Heart left ventricle (tissue), 16 donors: ENCODE measurements around the gene OTP. TPM values are rescaled to one million over a fixed set of nuclear protein-coding genes. Genes with fewer than 3 reads are reported as not detected.

Experiments used
- ATAC-seq, 4 donors: fragments of 200-7000 bp; cut with Tn5 transposase; one replicate each; pipeline ENCODE4 v1.9.1; 2020 to 2022; ENCODE audit warnings: moderate library complexity in 4 of 4, mild to moderate bottlenecking in 3 of 4, moderate number of reproducible peaks in 1 of 4
- DNase-seq, 5 donors: peaks; one replicate each; pipeline ENCODE4 v3.0.0-alpha.2; 2020
- H3K27ac ChIP-seq, 12 donors: fragments of 200-600 bp; sonication (generic) in 4 of 12; one replicate each; pipeline versions ENCODE4 v1.5.0 to v1.8.0; 2016 to 2022; ENCODE audit warnings: mild to moderate bottlenecking in 2 of 12
- H3K27me3 ChIP-seq, 9 donors: fragments of 200-600 bp; sonication (generic) in 2 of 9; one replicate each; pipeline versions ENCODE4 v1.5.1 to v1.8.0; 2016 to 2022; ENCODE audit warnings: mild to moderate bottlenecking in 3 of 9
- H3K36me3 ChIP-seq, 9 donors: fragments of 200-600 bp; sonication (generic) in 2 of 9; one replicate each; pipeline versions ENCODE4 v1.5.0 to v1.8.0; 2018 to 2022; ENCODE audit warnings: mild to moderate bottlenecking in 2 of 9
- H3K4me1 ChIP-seq, 12 donors: fragments of 200-600 bp; sonication (generic) in 4 of 12; one replicate each; pipeline versions ENCODE4 v1.5.0 to v1.8.0; 2016 to 2022; ENCODE audit warnings: mild to moderate bottlenecking in 3 of 12
- H3K4me3 ChIP-seq, 12 donors: fragments of 200-600 bp; sonication (generic) in 4 of 12; one replicate each; pipeline versions ENCODE4 v1.5.0 to v1.8.0; 2017 to 2022; ENCODE audit warnings: mild to moderate bottlenecking in 9 of 12, moderate library complexity in 4 of 12
- H3K9me3 ChIP-seq, 12 donors: fragments of 200-600 bp; sonication (generic) in 4 of 12; one replicate each; pipeline versions ENCODE4 v1.5.0 to v1.8.0; 2016 to 2022; ENCODE audit warnings: mild to moderate bottlenecking in 1 of 12
- POLR2A ChIP-seq, 2 donors: fragments of 450-650 bp; IDR thresholded peaks; one replicate each; pipeline ENCODE4 v1.6.1; 2017; ENCODE audit warnings: antibody characterized with exemption in 2 of 2, mild to moderate bottlenecking in 2 of 2, moderate library complexity in 2 of 2
- WGBS, 4 donors: extraction: QIAGEN DNeasy Blood & Tissue Kit in 2 of 4; methylation state at CpG; one replicate each; pipeline versions ENCODE4 v1.1.5 to v1.1.7; 2013 to 2018; 5-methylcytosine and 5-hydroxymethylcytosine counted together
- intact Hi-C, 10 donors: fragments of 100-400 bp; cut with DNase I; formaldehyde crosslinking; loops; one replicate each; pipeline versions ENCODE4 v1.11.1 to v1.14.2; 2022
- long read RNA-seq, 3 donors: library from polyadenylated mRNA; unstranded; transcript quantifications; one replicate each; pipeline ENCODE4 v2.0.0, GENCODE V29; 2020 to 2021
- polyA plus RNA-seq, 2 donors: library from polyadenylated mRNA; stranded (reverse); fragments of 200-250 nt; gene quantifications; one replicate each; pipeline ENCODE4 v1.2.3, GENCODE V29; 2013
- total RNA-seq, 9 donors: library from RNA; depleted of rRNA in 2 of 9; stranded (reverse); fragments of >200 nt in 2 of 9; fragmentation: NEBNext Ultra II Directional in 3 of 9; extraction: Animal tissue kit (Norgen Biotek cat#: 25700) in 3 of 9; gene quantifications; one replicate each; pipeline versions ENCODE4 v1.1.0 to v1.2.4, GENCODE V29; 2016 to 2023
- TF ChIP-seq, protein P1 (sequence below), 12 donors: fragments of 200-600 bp; sonication (generic) in 4 of 12; IDR thresholded peaks; one replicate each; pipeline versions ENCODE4 v1.5.0 to v1.8.0; 2018 to 2022; ENCODE audit warnings: antibody characterized with exemption in 12 of 12, mild to moderate bottlenecking in 5 of 12
- donor health status: ischemic (EF 13 %, LVEDD 7.1; RV severe dilation, severe dysfunction).
- donor health status: healthy with polysubstance abuse.
- donor health status: DM: no; HTN: yes; CAD: no.
- donor health status: DM: no; HTN: no; CAD: no.
- donor health status: ischemic (EF 25% LVEDD 6.9; RV normal size, moderate dysfunction).
- donor health status: ischemic (EF 25% LVEDD 5.7; RV mildly dilated, moderate dysfunction).
- donor health status: healthy.
- donor health status: DM: yes; HTN: yes; CAD: no.
- donor health status: ischemic (EF 35%, LVEDD 5.7; RV mildly dilated, moderate dysfunction).
- donor health status: nonischemic (EF 11% LVEDD 7.7; RV severe dilation, severe dysfunction).
- donor health status: DM: yes; HTN: yes; CAD: no.
- donor health status: PGD.
- donor health status: ischemic (EF 29% LVEDD 5.4; RV normal size, mild dysfunction).
- donor health status: nonischemic (EF 23%, LVEDD 6.1; RV moderate dilation, normal function).

Gene OTP
- total RNA-seq (under 1 TPM in 1 of 9 donors, not detected in 8; 0.06 TPM), polyA plus RNA-seq (not detected)
- long read RNA-seq, donor 1, result 0 reads
- long read RNA-seq, donor 2, result 0 reads
- long read RNA-seq, donor 3, result 0 reads

DNA sequence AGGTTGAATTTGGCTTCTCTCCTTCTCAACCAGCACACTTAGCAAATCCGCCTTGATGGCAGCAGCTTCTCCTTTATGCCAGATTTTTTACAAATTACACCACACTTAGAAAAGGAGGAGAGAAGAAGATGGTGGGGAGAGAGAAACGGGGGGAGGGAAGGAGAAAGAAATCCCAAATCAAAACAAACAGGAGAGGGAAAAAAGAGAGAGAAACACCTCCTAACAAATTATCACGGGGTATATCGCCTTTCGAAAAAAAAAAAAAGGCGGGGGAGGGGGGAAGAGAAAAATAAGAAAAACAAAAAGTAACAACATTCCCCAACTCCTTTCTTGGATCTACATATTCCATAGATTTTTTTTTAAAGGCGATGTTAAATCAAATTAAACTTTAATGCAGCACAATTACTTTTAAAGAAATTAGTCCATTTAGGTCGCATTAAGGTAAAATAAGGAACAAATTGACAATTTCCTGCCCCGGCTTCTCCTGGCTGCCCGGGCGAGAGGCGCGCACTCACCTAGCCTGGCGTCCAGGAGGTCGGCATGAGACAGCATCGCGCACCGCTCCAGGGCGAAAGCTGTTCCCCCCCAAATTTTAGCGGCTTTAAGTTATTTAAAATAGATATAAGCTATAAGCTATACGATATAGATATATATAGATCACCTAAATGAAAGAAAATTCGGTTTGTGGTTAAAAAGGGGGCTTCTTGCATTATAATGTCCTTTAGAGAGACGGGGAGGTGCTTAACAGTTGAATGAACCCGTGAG is at the start of gene OTP:
OTP (minus strand) TSS at position 716 of the 765 bp plus-strand sequence; CDS start at position 552, 164 bp downstream.
- Histone ChIP-seq H3K9me3 (no peaks in the 10 kb centered on the region), H3K27me3 (peaks cover 85 to 100% (median 100%) of the 10 kb centered on the region in 9 donors), H3K4me1 (peaks cover 0 to 44% (median 8%) of the 10 kb centered on the region in 12 donors), H3K36me3 (no peaks in the 10 kb centered on the region), H3K4me3 (peak within 1 kb of the TSS in 1 of 12 donors; percentile 2), H3K27ac (no peak within 1 kb of the TSS)
- intact Hi-C loops, result loop anchor here in 1 of 10 donors (5.0 kb wide), 1 partner anchor 629 kb away; no protein-coding TSS in a partner anchor
- ATAC-seq, result no peak
- DNase-seq, result no peak
- WGBS, 4 donors, result 5 to 8% (median 7%) methylated on average over 24 of the region's 24 CpGs
- no peak for TF ChIP-seq POLR2A (IDR thresholded peaks at IDR 0.05)
- TF ChIP-seq, protein P1, sequence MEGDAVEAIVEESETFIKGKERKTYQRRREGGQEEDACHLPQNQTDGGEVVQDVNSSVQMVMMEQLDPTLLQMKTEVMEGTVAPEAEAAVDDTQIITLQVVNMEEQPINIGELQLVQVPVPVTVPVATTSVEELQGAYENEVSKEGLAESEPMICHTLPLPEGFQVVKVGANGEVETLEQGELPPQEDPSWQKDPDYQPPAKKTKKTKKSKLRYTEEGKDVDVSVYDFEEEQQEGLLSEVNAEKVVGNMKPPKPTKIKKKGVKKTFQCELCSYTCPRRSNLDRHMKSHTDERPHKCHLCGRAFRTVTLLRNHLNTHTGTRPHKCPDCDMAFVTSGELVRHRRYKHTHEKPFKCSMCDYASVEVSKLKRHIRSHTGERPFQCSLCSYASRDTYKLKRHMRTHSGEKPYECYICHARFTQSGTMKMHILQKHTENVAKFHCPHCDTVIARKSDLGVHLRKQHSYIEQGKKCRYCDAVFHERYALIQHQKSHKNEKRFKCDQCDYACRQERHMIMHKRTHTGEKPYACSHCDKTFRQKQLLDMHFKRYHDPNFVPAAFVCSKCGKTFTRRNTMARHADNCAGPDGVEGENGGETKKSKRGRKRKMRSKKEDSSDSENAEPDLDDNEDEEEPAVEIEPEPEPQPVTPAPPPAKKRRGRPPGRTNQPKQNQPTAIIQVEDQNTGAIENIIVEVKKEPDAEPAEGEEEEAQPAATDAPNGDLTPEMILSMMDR (IDR thresholded peaks at IDR 0.05), result no peak

DNA sequence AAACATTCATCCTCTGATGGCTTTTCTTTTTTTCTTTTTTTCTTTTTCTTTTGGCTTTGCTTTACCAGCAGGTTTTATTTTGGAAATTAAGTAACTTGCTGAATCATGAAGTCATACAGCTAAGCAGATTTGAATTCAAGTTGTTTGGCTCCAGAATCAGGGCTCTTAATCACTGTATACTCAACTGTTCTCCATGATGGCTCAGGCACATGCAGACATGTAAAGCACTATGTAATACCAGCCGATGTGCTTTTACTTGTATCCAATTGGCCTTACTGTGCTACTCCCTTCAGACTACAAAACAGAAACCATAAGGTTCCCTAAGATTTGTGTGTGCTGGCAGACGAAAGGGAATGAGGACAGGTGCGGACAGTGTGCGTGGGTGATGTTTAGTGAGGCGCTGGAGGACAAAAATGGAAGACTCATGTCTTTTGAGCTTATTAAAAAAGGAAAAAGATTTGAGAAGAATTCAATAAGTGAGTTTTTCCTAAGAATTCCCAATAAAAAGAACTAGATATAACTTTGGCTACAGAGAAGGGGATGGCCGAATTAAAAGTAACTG is 44.7 kb upstream of the OTP start:
- Histone ChIP-seq H3K36me3 (peaks cover 0 to 13% (median 8%) of the 10 kb centered on the region in 9 donors), H3K9me3 (no peaks in the 10 kb centered on the region), H3K4me3 (no peak overlapping the region), H3K27me3 (no peaks in the 10 kb centered on the region), H3K27ac (no peak overlapping the region), H3K4me1 (no peaks in the 10 kb centered on the region)
- 89 to 93% (median 91%) methylated on average over 6 of the region's 6 CpGs for WGBS, 4 donors
- DNase-seq (no peak), ATAC-seq (no peak)
- no peak for TF ChIP-seq POLR2A (IDR thresholded peaks at IDR 0.05)
- TF ChIP-seq, protein P1 (IDR thresholded peaks at IDR 0.05), result no peak
- intact Hi-C loops, result no loop called here

DNA sequence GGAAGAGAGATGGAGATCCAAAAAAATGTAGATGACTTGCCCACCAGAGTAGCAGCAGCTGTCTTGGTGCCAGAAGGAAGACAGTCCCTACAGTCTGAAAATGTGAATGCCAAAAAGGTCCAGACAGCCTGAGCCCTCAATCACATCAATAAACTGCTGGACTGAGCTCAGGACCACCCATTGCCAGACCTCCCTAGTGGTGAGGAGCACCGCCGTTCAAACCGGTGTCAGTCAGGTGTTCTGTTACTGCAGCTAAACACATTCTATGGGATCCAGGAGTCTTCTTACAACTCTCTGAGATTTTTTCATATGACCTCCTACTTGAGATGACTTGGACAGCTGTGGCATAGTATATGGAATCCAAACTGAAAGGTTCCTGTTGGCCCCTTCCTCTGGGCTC is 32.0 kb upstream of the OTP start:
- Histone ChIP-seq H3K27me3 (peaks cover 0 to 35% (median 5%) of the 10 kb centered on the region in 9 donors), H3K4me1 (no peaks in the 10 kb centered on the region), H3K27ac (no peak overlapping the region), H3K4me3 (no peak overlapping the region), H3K9me3 (peaks cover 0 to 7% (median under 1%) of the 10 kb centered on the region in 12 donors), H3K36me3 (no peaks in the 10 kb centered on the region)
- no peak for DNase-seq
- WGBS, 4 donors, result 62 to 82% (median 62%) methylated on average over 3 of the region's 3 CpGs
- intact Hi-C loops, result no loop called here
- no peak for ATAC-seq
- TF ChIP-seq POLR2A (IDR thresholded peaks at IDR 0.05), result no peak
- TF ChIP-seq, protein P1 (IDR thresholded peaks at IDR 0.05), result no peak

DNA sequence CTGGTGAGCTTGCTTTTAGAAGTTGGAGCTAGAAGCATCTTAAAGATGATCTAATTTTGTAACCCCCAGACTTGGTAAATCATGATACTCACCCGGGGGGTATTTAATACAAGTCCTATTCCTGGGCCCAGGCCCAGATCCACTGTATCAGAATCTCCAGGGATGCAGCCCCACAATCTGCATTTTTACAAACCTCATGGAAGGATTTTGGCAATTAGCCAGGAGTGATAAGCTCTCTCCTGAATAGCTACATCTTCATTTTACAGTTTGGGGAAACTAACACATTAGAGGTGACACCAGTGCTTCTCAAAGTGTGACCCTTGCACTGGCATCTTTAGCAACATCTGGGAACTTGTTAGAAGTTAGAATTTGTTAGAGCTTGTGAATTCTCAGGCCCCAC is 31.2 kb upstream of the OTP start:
- H3K4me1 ChIP-seq, result no peaks in the 10 kb centered on the region
- peaks cover 0 to 42% (median 5%) of the 10 kb centered on the region in 9 donors for H3K27me3 ChIP-seq
- H3K36me3 ChIP-seq, result no peaks in the 10 kb centered on the region
- 42 to 72% (median 51%) methylated on average over 1 of the region's 1 CpG for WGBS, 4 donors
- DNase-seq (no peak), ATAC-seq (no peak)
- TF ChIP-seq, protein P1 (IDR thresholded peaks at IDR 0.05), result no peak
- TF ChIP-seq POLR2A (IDR thresholded peaks at IDR 0.05), result no peak
- H3K27ac ChIP-seq, result no peak overlapping the region
- intact Hi-C loops, result no loop called here
- no peaks in the 10 kb centered on the region for H3K9me3 ChIP-seq
- no peak overlapping the region for H3K4me3 ChIP-seq
